K562 (cell line): ENCODE results near the gene TM4SF5. TPM values are rescaled to one million over a fixed set of nuclear protein-coding genes. Genes with fewer than 3 reads are reported as not detected.

Experiments used
- polyA plus RNA-seq, 8 experiments: library from polyadenylated mRNA; depleted of rRNA in 4 of 8; stranded (reverse) in 5 of 8; unstranded in 3 of 8; fragments of >200 nt; fragmentation: Nextera tagmentation in 2 of 8; fragmentation: Illumina TruSeq in 1 of 8; extraction: Ambion mirVana in 2 of 8; extraction: Trizol in 1 of 8; gene quantifications; 2 replicates each; pipeline versions ENCODE4 v1.2.1 to v1.2.3, GENCODE V29; 2011 to 2014; ENCODE audit warnings: inconsistent platforms in 1 of 8, missing spikeins in 1 of 8
- total RNA-seq, 7 experiments: library from RNA; depleted of rRNA in 6 of 7; stranded (reverse); fragments of >200 nt in 6 of 7; fragmentation: Illumina TruSeq in 2 of 7; extraction: Trizol in 2 of 7; gene quantifications; 2 replicates each; pipeline versions ENCODE4 v1.2.1 to v1.2.3, GENCODE V29; 2011 to 2021; ENCODE audit warnings: low replicate concordance in 1 of 7

The TM4SF5 gene
- total and polyA plus RNA-seq, 9 of the 15 experiments (the other 6 are each of a cell fraction or from before 2014, with no cell fraction given), result not detected

Other genes with a start within 250 kb of the TM4SF5 start
Only the 7 nearest of the 25 such genes appear.
- 13.0 and 18.8 TPM in 2 replicates for gene MED11, start 40.5 kb upstream of the TM4SF5 start, total RNA-seq (2014; rRNA removed)
- gene MED11, start 40.5 kb upstream of the TM4SF5 start, total RNA-seq (2014; rRNA removed; fragmentation: Illumina TruSeq; extraction: Trizol), result 12.6 and 16.1 TPM in 2 replicates
- 15.2 and 19.4 TPM in 2 replicates for gene MED11, start 40.5 kb upstream of the TM4SF5 start, total RNA-seq (2015; rRNA removed; fragmentation: Illumina TruSeq; extraction: Trizol)
- gene MED11, start 40.5 kb upstream of the TM4SF5 start, total RNA-seq (2021), result 10.4 and 11.4 TPM in 2 replicates
- gene MED11, start 40.5 kb upstream of the TM4SF5 start, polyA plus RNA-seq (2011; rRNA removed), result 15.6 and 19.2 TPM in 2 replicates
- gene MED11, start 40.5 kb upstream of the TM4SF5 start, polyA plus RNA-seq (2014; fragmentation: Illumina TruSeq; extraction: Trizol), result 19.0 and 19.1 TPM in 2 replicates
- 10 to 100 TPM; 17.8 to 30.6 TPM for gene MED11, start 40.5 kb upstream of the TM4SF5 start, polyA plus RNA-seq (2014; fragmentation: Nextera tagmentation; extraction: Ambion mirVana)
- gene MED11, start 40.5 kb upstream of the TM4SF5 start, polyA plus RNA-seq (2014; rRNA removed), result 21.1 and 22.5 TPM in 2 replicates
- not detected in 2 replicates for gene ZMYND15, start 32.1 kb upstream of the TM4SF5 start, total RNA-seq (2014; rRNA removed)
- not detected in 2 replicates for gene ZMYND15, start 32.1 kb upstream of the TM4SF5 start, total RNA-seq (2014; rRNA removed; fragmentation: Illumina TruSeq; extraction: Trizol)
- gene ZMYND15, start 32.1 kb upstream of the TM4SF5 start, total RNA-seq (2015; rRNA removed; fragmentation: Illumina TruSeq; extraction: Trizol), result not detected in 2 replicates
- 0.09 TPM in 1 of 2 replicates, not detected in the other for gene ZMYND15, start 32.1 kb upstream of the TM4SF5 start, total RNA-seq (2021)
- not detected in 2 replicates for gene ZMYND15, start 32.1 kb upstream of the TM4SF5 start, polyA plus RNA-seq (2011; rRNA removed)
- not detected in 2 replicates for gene ZMYND15, start 32.1 kb upstream of the TM4SF5 start, polyA plus RNA-seq (2014; fragmentation: Illumina TruSeq; extraction: Trizol)
- not detected for gene ZMYND15, start 32.1 kb upstream of the TM4SF5 start, polyA plus RNA-seq (2014; fragmentation: Nextera tagmentation; extraction: Ambion mirVana)
- not detected in 2 replicates for gene ZMYND15, start 32.1 kb upstream of the TM4SF5 start, polyA plus RNA-seq (2014; rRNA removed)
- 0.05 TPM in 1 of 2 replicates, not detected in the other for gene CXCL16, start 32.0 kb upstream of the TM4SF5 start, total RNA-seq (2014; rRNA removed)
- gene CXCL16, start 32.0 kb upstream of the TM4SF5 start, total RNA-seq (2014; rRNA removed; fragmentation: Illumina TruSeq; extraction: Trizol), result not detected in 2 replicates
- gene CXCL16, start 32.0 kb upstream of the TM4SF5 start, total RNA-seq (2015; rRNA removed; fragmentation: Illumina TruSeq; extraction: Trizol), result 0.22 TPM in 1 of 2 replicates, not detected in the other
- 0.25 and 0.55 TPM in 2 replicates for gene CXCL16, start 32.0 kb upstream of the TM4SF5 start, total RNA-seq (2021)
- 0.24 and 0.30 TPM in 2 replicates for gene CXCL16, start 32.0 kb upstream of the TM4SF5 start, polyA plus RNA-seq (2011; rRNA removed)
- gene CXCL16, start 32.0 kb upstream of the TM4SF5 start, polyA plus RNA-seq (2014; fragmentation: Illumina TruSeq; extraction: Trizol), result 0.10 and 0.26 TPM in 2 replicates
- gene CXCL16, start 32.0 kb upstream of the TM4SF5 start, polyA plus RNA-seq (2014; fragmentation: Nextera tagmentation; extraction: Ambion mirVana), result under 1 TPM in 1 of 2 experiments, not detected in 1; 0.07 TPM
- 0.68 TPM in 1 of 2 replicates, not detected in the other for gene CXCL16, start 32.0 kb upstream of the TM4SF5 start, polyA plus RNA-seq (2014; rRNA removed)
- gene VMO1, start 14.5 kb downstream of the TM4SF5 start, total RNA-seq (2014; rRNA removed), result 0.41 TPM in 1 of 2 replicates, not detected in the other
- gene VMO1, start 14.5 kb downstream of the TM4SF5 start, total RNA-seq (2014; rRNA removed; fragmentation: Illumina TruSeq; extraction: Trizol), result not detected in 2 replicates
- gene VMO1, start 14.5 kb downstream of the TM4SF5 start, total RNA-seq (2015; rRNA removed; fragmentation: Illumina TruSeq; extraction: Trizol), result not detected in 2 replicates
- 0.31 TPM in 1 of 2 replicates, not detected in the other for gene VMO1, start 14.5 kb downstream of the TM4SF5 start, total RNA-seq (2021)
- gene VMO1, start 14.5 kb downstream of the TM4SF5 start, polyA plus RNA-seq (2011; rRNA removed), result not detected in 2 replicates
- not detected in 2 replicates for gene VMO1, start 14.5 kb downstream of the TM4SF5 start, polyA plus RNA-seq (2014; fragmentation: Illumina TruSeq; extraction: Trizol)
- not detected for gene VMO1, start 14.5 kb downstream of the TM4SF5 start, polyA plus RNA-seq (2014; fragmentation: Nextera tagmentation; extraction: Ambion mirVana)
- not detected in 2 replicates for gene VMO1, start 14.5 kb downstream of the TM4SF5 start, polyA plus RNA-seq (2014; rRNA removed)
- gene GLTPD2, start 17.1 kb downstream of the TM4SF5 start, total RNA-seq (2014; rRNA removed), result not detected in 2 replicates
- not detected in 2 replicates for gene GLTPD2, start 17.1 kb downstream of the TM4SF5 start, total RNA-seq (2014; rRNA removed; fragmentation: Illumina TruSeq; extraction: Trizol)
- not detected in 2 replicates for gene GLTPD2, start 17.1 kb downstream of the TM4SF5 start, total RNA-seq (2015; rRNA removed; fragmentation: Illumina TruSeq; extraction: Trizol)
- gene GLTPD2, start 17.1 kb downstream of the TM4SF5 start, total RNA-seq (2021), result not detected in 2 replicates
- not detected in 2 replicates for gene GLTPD2, start 17.1 kb downstream of the TM4SF5 start, polyA plus RNA-seq (2011; rRNA removed)
- gene GLTPD2, start 17.1 kb downstream of the TM4SF5 start, polyA plus RNA-seq (2014; fragmentation: Illumina TruSeq; extraction: Trizol), result not detected in 2 replicates
- gene GLTPD2, start 17.1 kb downstream of the TM4SF5 start, polyA plus RNA-seq (2014; fragmentation: Nextera tagmentation; extraction: Ambion mirVana), result not detected
- gene GLTPD2, start 17.1 kb downstream of the TM4SF5 start, polyA plus RNA-seq (2014; rRNA removed), result not detected in 2 replicates
- 209 and 307 TPM in 2 replicates for gene PSMB6, start 24.3 kb downstream of the TM4SF5 start, total RNA-seq (2014; rRNA removed)
- 132 and 163 TPM in 2 replicates for gene PSMB6, start 24.3 kb downstream of the TM4SF5 start, total RNA-seq (2014; rRNA removed; fragmentation: Illumina TruSeq; extraction: Trizol)
- gene PSMB6, start 24.3 kb downstream of the TM4SF5 start, total RNA-seq (2015; rRNA removed; fragmentation: Illumina TruSeq; extraction: Trizol), result 196 and 197 TPM in 2 replicates
- 153 and 159 TPM in 2 replicates for gene PSMB6, start 24.3 kb downstream of the TM4SF5 start, total RNA-seq (2021)
- 185 TPM in 2 replicates for gene PSMB6, start 24.3 kb downstream of the TM4SF5 start, polyA plus RNA-seq (2011; rRNA removed)
- gene PSMB6, start 24.3 kb downstream of the TM4SF5 start, polyA plus RNA-seq (2014; fragmentation: Illumina TruSeq; extraction: Trizol), result 245 and 270 TPM in 2 replicates
- gene PSMB6, start 24.3 kb downstream of the TM4SF5 start, polyA plus RNA-seq (2014; fragmentation: Nextera tagmentation; extraction: Ambion mirVana), result 100 to 1,000 TPM; 345 to 553 TPM
- gene PSMB6, start 24.3 kb downstream of the TM4SF5 start, polyA plus RNA-seq (2014; rRNA removed), result 184 and 265 TPM in 2 replicates
- gene PLD2, start 35.3 kb downstream of the TM4SF5 start, total RNA-seq (2014; rRNA removed), result 4.2 and 6.9 TPM in 2 replicates
- 2.0 and 2.7 TPM in 2 replicates for gene PLD2, start 35.3 kb downstream of the TM4SF5 start, total RNA-seq (2014; rRNA removed; fragmentation: Illumina TruSeq; extraction: Trizol)
- gene PLD2, start 35.3 kb downstream of the TM4SF5 start, total RNA-seq (2015; rRNA removed; fragmentation: Illumina TruSeq; extraction: Trizol), result 2.9 and 3.4 TPM in 2 replicates
- gene PLD2, start 35.3 kb downstream of the TM4SF5 start, total RNA-seq (2021), result 6.7 and 7.5 TPM in 2 replicates
- 3.2 and 4.9 TPM in 2 replicates for gene PLD2, start 35.3 kb downstream of the TM4SF5 start, polyA plus RNA-seq (2011; rRNA removed)
- gene PLD2, start 35.3 kb downstream of the TM4SF5 start, polyA plus RNA-seq (2014; fragmentation: Illumina TruSeq; extraction: Trizol), result 3.3 and 4.8 TPM in 2 replicates
- under 1 TPM; 0.20 to 0.27 TPM for gene PLD2, start 35.3 kb downstream of the TM4SF5 start, polyA plus RNA-seq (2014; fragmentation: Nextera tagmentation; extraction: Ambion mirVana)
- gene PLD2, start 35.3 kb downstream of the TM4SF5 start, polyA plus RNA-seq (2014; rRNA removed), result 3.7 and 5.2 TPM in 2 replicates